NCI-H2107 treated with DMSO at 0.1 percent for 48 hours (cell line): ENCODE measurements around the gene GABARAPL1.
"Not testable (repeated sequence)": the region's sequence is repeated elsewhere in the genome, so short reads cannot be mapped to it uniquely, and the experiment has no call there.

Experiments used
- DNase-seq: peaks from one replicate; lab custom pipeline; 2025; ENCODE audit not compliant: unreplicated experiment; lab: John Stamatoyannopoulos, UW

GABARAPL1 gene

DNA sequence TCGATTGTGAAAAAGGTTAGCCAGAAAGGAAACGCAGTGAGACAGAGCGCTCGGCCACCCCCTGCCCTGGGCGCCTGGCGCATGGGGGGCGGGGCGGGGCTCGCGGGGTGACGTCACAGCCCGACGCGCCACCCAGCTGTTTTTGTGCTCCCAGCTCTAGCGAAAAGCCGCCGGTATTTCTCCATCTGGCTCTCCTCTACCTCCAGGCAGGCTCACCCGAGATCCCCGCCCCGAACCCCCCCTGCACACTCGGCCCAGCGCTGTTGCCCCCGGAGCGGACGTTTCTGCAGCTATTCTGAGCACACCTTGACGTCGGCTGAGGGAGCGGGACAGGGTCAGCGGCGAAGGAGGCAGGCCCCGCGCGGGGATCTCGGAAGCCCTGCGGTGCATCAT is at the start of gene GABARAPL1:
TSS of gene GABARAPL1 (plus strand) at position 139 of the 393 bp plus-strand sequence. CDS start at position 392, 253 bp downstream.
- DNase-seq = peak; percentile 37

DNA sequence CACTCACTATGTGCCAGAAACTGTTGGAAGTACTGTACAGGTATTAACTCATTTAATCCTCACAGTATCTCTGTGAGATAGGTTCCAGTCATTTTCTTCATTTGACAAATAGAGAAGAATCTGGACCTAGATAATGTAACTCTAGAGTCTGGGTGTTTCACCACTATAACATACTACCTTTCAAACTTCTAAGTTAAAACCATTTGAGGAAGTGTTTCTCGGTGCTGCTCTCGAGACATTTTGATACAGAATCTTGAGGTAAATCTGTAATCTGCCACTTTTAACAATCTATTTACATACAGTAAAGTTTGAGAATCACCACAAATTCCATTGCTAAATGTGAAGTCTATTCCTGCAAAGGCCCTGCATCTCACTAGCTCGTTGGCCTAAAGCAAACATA is 49.6 kb upstream of the GABARAPL1 start:
- DNase-seq = no peak

DNA sequence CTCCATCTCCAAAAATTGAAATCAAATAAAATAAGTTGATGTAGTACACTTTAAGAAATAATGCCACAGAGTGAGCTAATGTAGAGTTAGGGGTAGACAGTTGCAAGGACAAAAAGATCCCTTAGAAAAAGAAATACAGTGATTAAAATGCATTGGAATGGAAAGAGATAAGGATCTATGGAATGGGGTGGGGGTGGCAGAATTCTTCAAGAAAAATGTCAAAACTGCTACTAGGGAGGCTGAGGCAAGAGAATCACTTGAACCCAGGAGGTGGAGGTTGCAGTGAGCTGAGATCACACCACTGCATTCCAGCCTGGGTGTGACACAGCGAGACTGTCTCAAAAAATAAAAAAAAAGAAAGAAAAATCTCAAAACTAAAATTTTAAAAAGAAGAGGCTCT is 47.3 kb upstream of the GABARAPL1 start:
- DNase-seq = no peak

DNA sequence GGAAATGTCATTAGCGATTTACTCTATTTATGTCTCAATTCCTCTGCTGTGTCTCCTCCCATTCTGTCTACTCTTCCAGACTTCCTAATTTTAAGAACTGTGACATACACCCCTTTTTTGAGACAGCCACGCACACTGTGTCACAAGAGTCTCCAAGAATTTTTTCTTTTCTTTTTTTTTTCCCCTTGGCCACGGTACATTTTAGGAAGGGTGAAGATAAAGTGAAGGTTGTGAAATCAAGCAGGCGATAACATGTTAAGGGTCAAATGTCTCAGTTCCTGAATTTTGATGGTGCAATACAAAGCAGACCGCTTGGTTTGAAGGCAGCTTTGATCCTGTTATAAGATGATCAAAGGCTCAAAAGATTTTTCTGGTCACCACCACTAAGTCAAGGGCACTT is 45.1 kb upstream of the GABARAPL1 start:
- DNase-seq = no peak

DNA sequence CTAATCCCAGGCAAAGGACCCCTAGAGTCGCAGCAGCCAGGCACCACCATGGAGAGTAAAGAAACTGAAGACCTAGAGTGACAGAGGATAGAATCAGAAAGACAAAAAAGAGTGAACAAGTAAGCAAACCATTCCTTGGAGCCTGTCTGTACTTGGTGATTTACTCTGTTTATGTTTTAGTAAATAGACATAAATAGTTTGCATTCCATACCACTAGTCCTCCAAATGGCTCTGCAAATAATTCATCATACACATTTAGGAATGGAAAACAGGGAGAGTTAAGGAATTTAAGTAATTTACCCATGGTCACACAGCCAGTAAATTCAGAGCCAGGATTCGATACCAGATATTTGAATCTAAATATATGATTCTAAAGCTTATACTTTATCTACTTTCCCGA is 43.6 kb upstream of the GABARAPL1 start:
- no peak for DNase-seq

DNA sequence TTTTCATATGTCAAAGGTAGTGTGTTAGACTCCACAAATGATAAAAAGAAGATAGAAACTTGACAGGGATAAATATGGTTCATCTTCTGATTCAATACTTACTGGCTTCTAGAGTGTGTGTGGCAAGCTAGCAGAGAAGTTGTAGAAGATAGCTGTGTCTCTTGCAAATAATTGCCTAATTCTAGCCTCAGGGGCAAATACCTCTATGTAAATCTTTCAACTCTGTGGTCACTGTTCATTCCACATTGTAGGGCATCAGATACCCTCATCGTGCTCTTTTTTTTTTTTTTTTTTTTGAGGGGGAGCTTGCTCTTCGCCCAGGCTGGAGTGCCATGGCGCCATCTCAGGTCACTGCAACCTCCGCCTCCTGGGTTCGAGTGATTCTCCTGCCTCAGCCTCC is 42.5 kb upstream of the GABARAPL1 start:
- no peak for DNase-seq

DNA sequence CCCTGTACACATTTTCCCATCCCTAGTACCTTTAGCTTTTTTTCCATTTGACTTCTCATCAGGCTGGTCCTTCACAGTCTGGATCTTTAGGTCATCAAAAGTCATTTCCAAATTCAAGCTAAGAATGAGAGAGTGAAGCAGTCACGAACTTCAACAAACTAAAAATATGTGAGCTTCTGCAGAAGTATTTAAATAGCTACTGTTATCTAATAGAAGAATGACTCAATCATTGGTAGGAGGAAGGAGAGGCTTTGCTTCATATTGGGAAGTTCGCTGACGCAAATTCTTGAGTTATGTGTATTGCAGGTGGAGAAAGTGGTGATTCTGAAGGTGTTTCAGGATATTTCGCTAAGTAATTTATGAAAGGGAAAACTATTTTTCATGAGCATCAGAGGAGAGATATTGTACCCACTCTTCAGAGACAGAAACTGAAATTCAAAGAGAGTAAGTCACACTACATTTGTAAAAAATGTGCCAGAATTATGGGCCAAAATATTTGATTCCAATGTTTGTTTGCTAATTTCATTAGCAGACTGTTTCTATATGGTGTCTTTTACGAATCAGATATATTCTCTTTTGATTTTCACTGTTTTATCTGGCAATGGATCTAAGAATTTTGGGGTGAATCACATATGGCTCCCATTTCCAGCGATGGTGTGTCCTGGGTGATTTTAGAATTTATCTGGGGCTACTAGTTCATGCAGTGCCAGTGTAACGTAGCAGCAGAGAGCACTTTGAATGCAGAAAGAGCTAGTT is 40.5 kb upstream of the GABARAPL1 start, which contains the start of gene OLR1:
TSS of gene OLR1 (minus strand) at position 160 of the 756 bp plus-strand sequence. CDS start at position 105, 55 bp downstream.
- DNase-seq = no peak

DNA sequence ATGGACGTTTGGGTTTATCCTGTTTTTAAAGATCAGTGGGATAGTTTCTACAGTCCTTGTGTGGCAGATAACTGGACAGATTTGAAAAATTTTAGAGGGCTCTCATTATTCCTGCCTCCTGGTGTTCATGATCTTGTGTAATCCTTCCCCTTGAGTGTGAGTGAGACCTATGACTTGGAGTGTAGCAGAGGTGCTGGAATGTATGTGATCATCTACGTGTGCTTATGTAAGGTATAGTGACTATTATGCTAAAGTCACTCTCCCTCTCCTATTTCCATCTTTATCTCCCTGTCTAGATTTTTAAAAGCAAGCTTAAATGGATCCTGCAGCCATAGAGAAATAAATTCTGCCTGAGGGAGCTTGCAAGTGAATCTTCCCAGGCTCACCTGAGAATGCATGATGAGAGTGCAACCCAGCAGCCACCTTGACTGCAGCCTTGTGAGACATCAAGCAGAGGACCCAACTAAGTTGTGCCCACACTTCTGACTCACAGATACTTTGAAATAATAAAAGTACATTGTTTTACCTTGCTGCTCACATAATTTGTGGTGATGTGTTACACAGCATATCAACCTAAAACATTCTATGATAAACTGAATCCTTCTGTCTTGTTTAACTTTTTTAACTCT is 37.6 kb upstream of the GABARAPL1 start:
- DNase-seq = no peak

DNA sequence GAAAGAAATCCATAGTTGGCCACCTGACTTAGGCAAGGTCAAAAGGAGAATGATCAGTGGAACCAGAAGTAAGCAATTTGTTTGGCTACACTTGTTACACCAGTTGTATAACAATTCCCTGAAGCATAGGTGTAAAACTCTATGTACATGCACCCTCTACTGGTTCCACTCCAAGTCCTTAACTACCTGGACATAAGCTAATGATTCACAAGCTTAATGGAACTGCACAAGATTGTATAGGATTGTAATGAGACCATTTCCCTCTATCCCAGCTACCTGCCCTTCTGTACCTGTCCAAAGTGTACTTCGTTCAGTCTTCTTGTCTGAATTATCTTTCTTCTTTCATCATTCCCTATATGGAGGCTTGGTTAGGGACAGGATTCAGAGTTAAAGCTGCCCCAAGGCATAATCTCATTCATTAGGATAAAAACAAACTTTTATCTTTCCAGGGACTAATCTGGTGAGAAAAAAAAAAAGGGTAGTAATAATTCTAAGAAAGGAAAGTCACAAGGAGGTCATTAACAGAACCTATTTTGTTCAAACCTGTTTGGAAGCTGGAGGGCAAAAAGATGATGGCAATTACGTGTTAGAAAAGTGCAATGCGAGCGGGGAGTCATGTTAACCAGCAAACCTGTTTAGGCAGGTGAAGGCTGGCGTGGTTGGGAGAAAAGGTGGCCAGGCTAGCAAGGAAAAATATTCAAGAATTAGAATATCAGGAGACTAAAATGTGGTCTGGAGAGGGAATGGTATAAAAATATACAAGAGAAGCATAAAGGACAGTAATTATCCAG is 36.6 kb upstream of the GABARAPL1 start:
- DNase-seq = no peak

DNA sequence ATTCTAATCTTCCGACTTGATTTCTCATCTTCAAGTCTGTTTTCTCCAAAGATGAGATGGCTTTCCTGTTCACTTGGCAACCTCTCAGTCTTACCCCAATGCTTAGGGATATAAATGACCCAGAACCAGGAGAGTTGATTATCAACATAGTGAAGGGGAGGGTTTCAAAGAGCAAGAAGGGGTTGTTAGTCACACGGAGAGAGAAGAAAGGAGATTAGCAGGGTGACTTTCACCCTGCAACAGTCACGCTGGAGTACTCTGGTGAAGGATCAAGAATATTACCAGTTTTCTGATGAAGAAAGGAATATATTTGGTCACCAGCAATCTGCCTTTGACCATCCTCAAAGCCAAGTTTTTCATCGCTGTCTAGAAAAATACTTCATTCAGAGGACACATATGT is 33.9 kb upstream of the GABARAPL1 start, which contains the start of gene TMEM52B:
TSS of gene TMEM52B (plus strand) at position 212 of the 400 bp plus-strand sequence. CDS start 543 bp downstream, outside the sequence.
- no peak for DNase-seq

DNA sequence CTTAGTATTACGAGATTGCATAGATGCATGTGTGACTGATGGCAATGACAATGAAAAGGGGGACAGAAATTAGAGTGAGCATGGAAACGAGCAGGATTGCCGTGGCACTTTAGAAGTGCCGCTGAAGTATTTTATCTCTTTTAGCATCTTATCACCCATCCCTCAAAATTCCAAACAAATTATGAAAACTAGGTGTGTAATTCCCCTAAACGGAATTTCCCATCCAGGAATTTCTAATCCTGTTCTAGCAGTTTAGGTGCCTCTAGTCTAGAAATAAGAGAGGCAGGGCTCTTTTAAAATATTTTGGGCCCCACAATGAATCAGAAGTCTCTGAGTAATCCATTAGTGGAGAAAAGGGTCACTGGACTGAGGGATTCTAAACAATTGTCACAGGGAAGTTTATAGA is 32.9 kb upstream of the GABARAPL1 start:
- no peak for DNase-seq

DNA sequence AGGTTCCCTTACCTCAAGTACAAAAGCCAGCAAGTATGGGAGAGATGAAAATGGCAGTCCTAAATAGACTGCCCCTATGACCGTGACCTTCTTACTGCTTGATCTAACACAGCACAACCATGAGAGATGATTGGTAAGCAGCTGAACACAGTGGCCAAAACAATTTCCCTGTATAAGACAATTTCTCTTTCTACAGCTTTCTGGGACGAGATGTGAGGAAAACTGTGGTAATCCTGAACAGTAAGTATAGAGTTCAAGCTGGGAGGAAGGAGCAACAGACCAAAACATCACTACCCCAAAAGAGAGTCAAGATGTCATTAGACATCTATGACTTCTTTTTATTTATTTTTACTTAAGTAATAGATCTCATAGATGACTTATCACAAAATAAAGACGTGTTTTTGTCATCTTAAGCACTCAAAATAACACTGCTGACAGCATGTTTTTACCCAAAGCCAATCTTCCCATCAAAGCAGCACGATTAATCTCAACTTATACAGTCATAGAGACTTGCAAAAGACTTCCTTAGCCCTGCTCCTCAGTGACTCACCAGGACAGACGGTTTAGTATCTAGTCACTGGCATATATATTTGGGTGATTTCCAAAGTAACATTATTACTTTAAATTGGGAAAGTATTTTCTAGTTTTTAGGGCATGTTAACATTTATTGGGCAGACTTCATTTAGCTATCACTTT is 30.2 kb upstream of the GABARAPL1 start:
- DNase-seq = no peak

DNA sequence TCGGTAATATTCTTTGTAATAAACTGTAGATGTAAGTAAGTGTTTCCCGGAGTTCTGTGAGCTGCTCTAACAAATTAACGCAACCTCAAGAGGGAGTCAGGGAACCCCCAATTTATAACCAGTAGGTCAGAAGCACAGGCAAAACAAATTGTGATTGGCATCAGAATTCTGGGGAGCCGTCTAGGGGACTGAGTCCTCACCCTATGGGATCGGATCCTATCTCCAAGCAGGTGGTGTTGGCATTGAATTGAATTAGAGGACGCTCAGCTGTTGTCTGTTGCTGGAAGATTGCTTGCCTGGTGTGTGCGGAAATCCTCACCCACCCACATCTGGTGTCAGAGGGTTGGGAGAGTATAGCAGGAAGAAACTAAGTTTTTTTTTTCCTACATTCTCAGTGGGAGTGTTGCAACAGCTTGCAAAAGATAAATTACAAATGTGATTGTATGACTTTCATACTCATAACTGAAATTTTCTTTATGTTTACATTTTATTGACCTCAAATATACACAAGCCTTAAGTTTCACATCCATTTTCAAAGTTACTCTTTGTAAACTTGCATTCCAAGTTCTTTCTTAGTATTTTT is 28.3 kb upstream of the GABARAPL1 start:
- DNase-seq = no peak

DNA sequence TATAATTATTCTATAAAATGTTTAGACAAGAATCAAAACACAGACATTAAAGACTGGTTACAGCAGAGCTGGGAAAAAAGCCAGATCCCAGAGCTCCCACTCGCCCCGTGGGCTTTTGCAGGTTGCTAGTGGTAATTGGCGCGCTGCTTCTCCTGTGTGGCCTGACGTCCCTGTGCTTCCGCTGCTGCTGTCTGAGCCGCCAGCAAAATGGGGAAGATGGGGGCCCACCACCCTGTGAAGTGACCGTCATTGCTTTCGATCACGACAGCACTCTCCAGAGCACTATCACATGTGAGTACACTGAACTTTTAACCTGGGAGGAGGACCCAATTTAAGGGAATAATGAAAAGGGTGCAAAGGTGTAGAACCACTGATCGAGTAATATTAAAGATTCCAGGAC is 26.4 kb upstream of the GABARAPL1 start:
- no peak for DNase-seq

DNA sequence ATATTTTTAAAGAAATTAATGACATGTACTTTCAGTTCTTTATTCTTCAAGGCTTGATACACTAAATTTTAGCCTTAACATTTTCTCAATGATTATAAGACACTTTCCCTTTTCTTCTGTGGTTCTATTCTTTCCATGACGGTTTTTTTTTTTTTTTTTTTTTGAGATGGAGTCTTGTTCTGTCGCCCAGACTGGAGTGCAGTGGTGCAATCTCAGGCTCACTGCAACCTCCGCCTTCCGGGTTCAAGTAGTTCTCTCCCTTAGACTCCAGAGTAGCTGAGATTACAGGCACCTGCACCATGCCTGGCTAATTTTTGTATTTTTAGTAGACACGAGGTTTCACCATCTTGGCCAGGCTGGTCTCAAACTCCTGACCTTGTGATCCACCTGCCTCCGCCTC is 25.7 kb upstream of the GABARAPL1 start:
- DNase-seq = not testable (repeated sequence)

DNA sequence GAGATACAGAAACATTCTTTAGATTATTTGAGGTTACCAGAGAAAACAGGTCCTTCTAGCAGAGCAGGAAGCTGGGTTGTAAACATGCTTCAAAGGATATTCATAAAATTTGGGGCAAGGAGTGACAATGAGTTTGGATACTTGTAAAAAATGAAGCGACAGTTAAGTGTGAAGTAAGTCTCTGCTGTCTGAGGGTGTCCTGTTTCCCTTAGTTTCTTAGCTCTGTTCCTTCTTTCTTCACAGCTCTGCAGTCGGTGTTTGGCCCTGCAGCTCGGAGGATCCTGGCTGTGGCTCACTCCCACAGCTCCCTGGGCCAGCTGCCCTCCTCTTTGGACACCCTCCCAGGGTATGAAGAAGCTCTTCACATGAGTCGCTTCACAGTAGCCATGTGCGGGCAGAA is 23.0 kb upstream of the GABARAPL1 start:
- DNase-seq = no peak

DNA sequence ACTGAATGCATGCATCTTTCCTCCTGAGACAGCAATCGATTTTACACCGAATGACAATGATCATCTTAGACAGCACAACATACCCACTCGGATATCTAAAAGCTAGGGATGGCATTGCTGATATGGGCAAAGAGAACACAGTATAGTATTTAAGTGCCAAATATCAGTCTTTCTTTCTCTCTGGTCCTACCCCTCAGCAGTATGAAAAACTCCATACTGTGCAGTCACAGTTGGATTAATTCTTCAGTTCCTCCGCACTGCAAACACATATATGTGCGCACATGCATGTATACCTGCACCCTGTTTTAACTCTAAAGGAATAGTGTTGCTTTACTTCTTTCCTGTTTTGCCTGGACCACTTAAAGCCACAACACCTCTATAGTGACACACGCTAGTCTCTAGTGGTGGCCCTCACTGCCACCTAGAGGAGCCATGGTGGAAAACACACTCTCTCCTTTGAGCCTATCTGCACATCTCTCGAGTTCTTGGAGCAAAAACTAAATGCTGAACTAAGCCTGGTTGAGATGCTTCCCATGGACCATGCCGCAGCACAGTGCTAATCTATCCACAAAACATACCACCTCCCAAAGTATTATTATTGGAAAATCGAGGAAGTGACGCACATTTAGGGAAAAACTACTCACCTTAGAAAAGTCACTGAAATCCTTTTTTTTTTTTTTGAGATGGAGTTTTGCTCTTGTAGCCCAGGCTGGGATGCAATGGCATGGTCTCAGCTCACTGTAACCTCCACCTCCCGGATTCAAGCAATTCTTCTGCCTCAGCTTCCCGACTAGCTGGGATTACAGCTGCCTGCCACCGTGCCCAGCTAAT is 21.9 kb upstream of the GABARAPL1 start:
- DNase-seq = peak; percentile 37

DNA sequence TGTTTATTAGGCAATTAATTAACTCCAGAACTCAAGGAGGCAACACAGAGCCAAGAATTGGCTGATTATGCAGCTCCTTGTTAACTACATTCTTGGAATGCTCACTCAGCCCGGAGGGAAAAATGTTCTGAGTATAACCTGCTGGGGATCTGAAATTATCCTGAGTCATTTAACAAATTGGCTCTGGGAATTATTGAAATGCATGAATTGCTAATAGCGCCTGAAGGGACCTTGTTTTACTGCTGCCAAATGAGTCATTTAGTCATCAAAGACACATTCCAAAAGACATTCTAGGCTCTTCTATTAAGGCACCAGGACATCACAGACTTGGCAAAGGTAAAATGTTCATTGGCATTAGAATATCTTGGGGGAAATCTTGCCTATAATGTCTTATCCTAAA is 20.8 kb upstream of the GABARAPL1 start:
- no peak for DNase-seq

DNA sequence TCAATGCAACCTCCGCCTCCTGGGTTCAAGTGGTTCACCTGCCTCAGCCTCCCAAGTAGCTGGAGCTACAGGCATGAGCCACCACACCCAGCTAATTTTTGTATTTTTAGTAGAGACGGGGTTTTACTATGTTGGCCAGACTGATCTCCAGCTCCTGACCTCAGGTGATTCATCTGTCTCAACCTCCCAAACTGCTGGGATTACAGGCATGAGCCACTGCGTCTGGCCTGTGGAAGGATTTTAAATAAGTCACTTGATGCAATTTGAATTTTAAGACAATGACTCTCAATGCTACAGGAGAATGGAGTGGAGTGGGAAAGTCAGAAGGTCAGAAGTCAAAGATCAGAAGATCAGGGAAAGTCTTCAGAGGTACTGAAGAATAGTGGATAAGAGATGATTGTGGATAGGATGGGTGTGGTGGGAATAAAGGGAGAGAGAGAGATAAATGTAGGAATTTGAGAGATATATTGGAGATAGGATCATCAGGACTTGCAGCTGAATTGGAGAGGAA is 18.5 kb upstream of the GABARAPL1 start:
- DNase-seq = no peak

DNA sequence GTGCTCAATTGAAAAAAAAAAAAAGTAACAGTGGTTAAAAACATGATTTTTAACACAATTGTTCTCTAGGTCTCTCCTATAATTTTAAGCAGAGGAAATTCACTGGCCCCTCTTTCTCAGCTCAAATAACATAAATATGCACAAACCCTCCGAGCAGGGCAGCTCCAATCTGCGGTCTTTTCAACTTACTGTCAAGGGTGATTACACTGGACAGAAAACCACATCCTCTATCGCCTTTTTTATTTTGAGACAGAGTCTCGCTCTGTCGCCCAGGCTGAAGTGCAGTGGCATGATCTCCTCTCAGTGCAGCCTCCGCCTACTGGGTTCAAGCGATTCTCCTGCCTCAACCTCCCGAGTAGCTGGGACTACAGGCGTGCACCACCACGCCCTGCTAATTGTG is 16.5 kb upstream of the GABARAPL1 start:
- no peak for DNase-seq
